ENCODE data around the gene CYSLTR1.
"Not testable (repeated sequence)": the region's sequence is repeated elsewhere in the genome, so short reads cannot be mapped to it uniquely, and the experiment has no call there.

CYSLTR1 gene

GRCh38 chrX:78327370-78328086, at the start of gene CYSLTR1:
Gene CYSLTR1 (minus strand): TSS chrX:78327611. CDS start chrX:78273746, 53,865 bp downstream.
- DNase-seq = no peak

GRCh38 chrX:78377186-78377585, 49.8 kb upstream of the CYSLTR1 start:
- no peak for DNase-seq

- DNase-seq = no peak
Observed at GRCh38 chrX:78375894-78376293, 48.5 kb upstream of the CYSLTR1 start.

- no peak for DNase-seq
Observed at GRCh38 chrX:78366576-78366975, 39.2 kb upstream of the CYSLTR1 start.

GRCh38 chrX:78357342-78358055, 30.1 kb upstream of the CYSLTR1 start:
- no peak for DNase-seq

- DNase-seq = no peak
Observed at GRCh38 chrX:78333521-78333920, 6.1 kb upstream of the CYSLTR1 start.

DNA sequence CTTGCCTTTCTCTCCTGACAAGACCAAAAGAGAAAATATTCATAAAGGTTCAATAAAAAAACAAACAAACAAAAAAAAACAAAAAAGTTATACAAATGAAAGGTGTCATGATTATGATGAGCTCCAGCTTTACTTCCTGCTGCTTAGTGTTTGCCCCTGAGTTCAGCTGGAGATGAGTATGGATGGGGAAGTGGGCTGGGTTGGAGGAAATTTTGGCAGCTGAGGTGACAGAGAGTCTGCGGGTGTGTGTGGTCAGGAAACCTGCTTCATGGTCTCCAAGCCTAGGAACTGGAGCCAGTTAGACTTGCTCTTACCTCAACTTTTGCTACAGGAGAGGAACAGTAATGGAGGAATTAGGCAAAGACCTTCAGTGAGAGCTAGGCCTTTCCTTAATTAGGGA, 4.3 kb upstream of the CYSLTR1 start:
- DNase-seq = no peak

- no peak for DNase-seq
Observed at GRCh38 chrX:78330540-78330939, 3.1 kb upstream of the CYSLTR1 start.

- no peak for DNase-seq
Observed at GRCh38 chrX:78330068-78330467, 2.7 kb upstream of the CYSLTR1 start.

DNA sequence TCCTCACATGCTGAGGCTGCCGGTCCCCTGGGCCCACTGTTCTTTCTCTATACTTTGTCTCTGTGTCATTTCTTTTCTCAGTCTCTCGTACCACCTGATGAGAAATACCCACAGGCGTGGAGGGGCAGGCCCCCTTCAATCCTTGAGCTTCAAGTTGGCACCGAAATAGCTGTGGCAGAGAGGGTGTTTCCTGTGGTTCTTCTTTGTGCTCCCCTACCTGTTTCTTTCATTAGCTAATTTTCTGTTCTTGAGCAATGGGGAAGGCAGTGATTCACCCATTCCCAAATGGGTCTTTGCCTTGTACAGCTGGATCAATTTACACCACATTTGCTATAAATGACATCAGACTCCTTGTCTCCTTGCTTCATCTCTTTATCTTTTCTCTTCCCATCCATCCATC, 2.1 kb upstream of the CYSLTR1 start:
- DNase-seq = no peak

- DNase-seq = no peak
Observed at GRCh38 chrX:78326401-78326800, 1.0 kb downstream of the CYSLTR1 start.

DNA sequence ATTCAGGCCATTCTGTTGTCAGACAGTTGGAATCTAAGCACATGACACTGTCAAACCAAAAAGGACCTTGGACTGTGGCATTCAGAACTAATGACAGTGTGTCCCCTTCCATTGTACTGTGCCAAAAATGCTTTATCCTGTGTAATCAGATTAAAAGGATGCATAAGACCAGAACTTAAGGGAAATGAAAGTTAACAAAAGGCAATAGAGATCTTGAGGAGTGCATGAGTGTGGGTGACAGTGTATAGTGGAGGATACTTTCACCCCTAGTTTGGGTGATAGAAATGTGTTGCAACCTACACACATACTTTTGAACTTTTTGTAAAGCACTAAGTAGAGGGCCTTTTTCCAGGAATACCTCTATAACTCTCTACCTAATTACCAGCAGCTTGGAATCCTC, 4.5 kb downstream of the CYSLTR1 start:
- DNase-seq = no peak

GRCh38 chrX:78321809-78322208, 5.6 kb downstream of the CYSLTR1 start:
- DNase-seq = no peak

DNA sequence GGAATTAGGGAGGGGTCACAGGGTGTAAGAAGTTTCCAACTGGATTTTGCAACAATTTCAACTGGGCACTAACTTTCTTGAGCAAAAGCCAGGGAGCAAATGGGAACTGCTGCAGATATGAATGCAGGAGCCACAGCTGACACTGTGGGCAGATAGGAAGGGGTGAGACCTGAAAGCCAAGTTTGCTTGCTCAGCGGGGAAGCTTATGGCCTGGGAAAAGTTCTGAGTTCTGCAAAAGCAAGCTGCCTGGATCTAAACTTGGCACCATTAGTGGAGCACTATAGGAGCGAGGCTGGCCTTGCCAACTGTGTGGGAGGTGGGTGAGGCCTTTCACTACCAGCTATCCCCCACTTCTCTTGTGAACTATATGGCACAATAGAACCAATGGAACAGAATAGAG, 11.1 kb downstream of the CYSLTR1 start:
- no peak for DNase-seq

DNA sequence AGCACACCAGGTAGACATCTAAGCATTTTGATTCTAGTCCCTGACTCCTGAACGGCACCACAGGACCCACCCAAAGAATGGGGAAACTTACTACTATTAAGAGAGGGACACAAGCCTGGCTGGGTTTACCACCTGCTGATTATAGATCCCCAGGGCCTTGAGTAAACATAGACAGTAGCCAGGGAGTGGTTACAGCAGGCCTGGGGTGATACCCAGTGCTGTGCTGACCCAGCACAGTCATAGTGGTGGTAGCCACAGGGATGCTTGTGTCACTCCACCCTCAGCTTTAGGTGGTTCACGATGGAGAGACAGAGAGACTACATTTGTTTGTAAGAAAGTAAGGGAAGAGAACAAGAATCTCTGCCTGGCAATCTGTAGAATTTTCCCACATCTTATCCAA, 11.7 kb downstream of the CYSLTR1 start:
- DNase-seq = no peak

GRCh38 chrX:78314561-78314960, 12.8 kb downstream of the CYSLTR1 start:
- DNase-seq = no peak

GRCh38 chrX:78313526-78313925, 13.9 kb downstream of the CYSLTR1 start:
- no peak for DNase-seq

GRCh38 chrX:78307665-78308064, 19.7 kb downstream of the CYSLTR1 start:
- DNase-seq = no peak

DNA sequence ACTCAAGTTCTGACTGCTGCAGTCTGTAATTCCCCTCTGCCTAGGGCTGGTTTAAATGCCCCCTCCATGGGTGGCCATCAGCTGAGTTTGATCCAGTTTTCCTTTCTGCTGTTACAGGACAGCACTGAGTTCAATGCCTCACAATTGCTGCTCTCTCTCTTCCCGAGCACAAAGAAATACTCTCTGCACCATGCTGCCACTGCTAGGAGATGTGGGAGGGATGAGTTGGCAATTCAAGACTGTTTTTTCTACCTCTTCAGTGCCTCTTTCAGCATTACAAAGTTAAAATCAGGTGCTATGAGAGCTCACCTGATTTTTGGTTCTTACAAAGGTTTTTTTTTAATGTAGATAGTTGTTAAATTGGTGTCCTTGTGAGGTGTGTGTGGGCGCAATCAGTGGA, 24.3 kb downstream of the CYSLTR1 start:
- DNase-seq = no peak

DNA sequence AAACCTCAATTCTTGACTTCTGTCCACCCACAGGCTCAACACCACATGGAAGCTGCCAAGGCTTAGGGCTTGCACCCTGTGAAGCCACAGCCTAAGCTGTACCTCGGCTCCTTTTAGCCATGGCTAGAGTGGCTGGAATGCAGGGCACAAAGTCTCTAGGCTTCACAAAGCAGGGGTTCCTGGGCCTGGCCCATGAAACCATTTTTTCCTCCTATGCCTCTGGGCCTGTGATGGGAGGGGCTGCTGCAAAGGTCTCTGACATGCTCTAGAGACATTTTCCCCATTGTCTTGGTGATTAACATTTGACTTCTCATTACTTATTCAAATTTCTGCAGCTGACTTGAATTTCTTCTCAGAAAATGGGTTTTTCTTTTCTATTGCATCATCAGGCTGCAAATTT, 26.5 kb downstream of the CYSLTR1 start:
- not testable (repeated sequence) for DNase-seq

DNA sequence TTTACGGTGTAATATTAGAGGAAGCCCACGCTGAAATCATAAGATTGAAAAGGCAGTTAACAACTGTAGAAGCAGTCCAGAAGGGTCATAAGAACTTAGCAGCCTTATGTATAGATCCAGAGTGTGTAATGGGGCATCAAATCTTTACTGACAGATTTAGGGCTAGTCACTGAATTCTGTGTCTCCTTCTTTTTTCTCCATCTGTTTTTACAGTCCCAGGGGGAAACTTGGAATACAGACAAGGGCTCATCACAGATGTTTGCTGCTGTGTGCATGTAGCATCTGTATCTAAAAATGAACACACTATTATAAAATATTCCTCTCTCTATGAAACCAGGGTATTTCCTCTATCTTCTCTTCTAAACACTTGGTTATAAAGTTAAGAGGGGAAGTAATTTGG, 43.9 kb downstream of the CYSLTR1 start:
- DNase-seq = no peak

DNA sequence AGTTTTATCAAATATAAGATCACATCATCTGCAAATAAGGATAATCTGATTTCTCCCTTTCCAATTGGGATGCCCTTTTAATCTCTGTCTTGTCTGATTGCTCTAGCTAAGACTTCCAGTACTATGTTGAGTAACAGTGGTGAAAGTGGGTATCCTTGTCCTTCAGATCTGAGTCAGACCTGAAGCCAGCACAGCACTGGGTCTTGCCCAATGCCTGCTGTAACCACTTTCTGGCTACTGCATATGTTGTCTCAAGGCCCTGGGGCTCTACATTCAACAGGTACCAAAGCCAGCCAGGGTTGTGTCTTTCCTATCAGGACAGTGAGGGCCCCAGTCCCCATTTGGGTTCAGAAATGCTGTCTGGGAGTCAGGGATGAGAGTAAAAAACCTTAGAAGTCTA, 90.3 kb downstream of the CYSLTR1 start:
- no peak for DNase-seq

GRCh38 chrX:78226047-78226446, 101.4 kb downstream of the CYSLTR1 start:
- not testable (repeated sequence) for DNase-seq

All from NCI-H526 treated with DMSO at 0.1 percent for 48 hours (cell line).